Erythroblast (primary cell): ENCODE data around the gene RIMKLA.

ENCODE experiments used
- GATA1 ChIP-seq: IDR thresholded peaks from 2 replicates; pipeline ENCODE4 v1.6.1; 2011; ENCODE audit warnings: low read depth, mild to moderate bottlenecking, control low read depth, low read length, moderate library complexity
- POLR2A ChIP-seq: IDR thresholded peaks from 2 replicates; pipeline ENCODE4 v1.6.1; 2011; ENCODE audit warnings: mild to moderate bottlenecking, low read length

- no peak for TF ChIP-seq POLR2A
- no peak for TF ChIP-seq GATA1
Measured at GRCh38 chr1:42431514-42431913, 50.9 kb downstream of the RIMKLA start.
